Natural killer cell (primary cell): ENCODE measurements around the gene P2RX7. TPM values are rescaled to one million over a fixed set of nuclear protein-coding genes. Genes with fewer than 3 reads are reported as not detected.

ENCODE experiments used
- ATAC-seq, 3 donors: fragments of 150-1000 bp in 2 of 3; fragments of 200-7000 bp in 1 of 3; cut with Tn5 transposase; 1 replicate in 1 of 3; 2 replicates in 2 of 3; pipeline ENCODE4 v1.10.0; 2021; ENCODE audit warnings: mild to moderate bottlenecking in 2 of 3, moderate library complexity in 2 of 3
- DNase-seq, 2 donors: peaks; one replicate each; pipeline versions ENCODE4 v3.0.0 to v3.0.0-alpha.2; 2013 to 2021; ENCODE audit warnings: mixed read lengths in 1 of 2
- H3K27ac ChIP-seq: one replicate; pipeline ENCODE4 v1.5.1; 2013; ENCODE audit warnings: mild to moderate bottlenecking, low read length
- H3K27me3 ChIP-seq: one replicate; pipeline ENCODE4 v1.6.1; 2013; ENCODE audit warnings: low read length; ENCODE audit not compliant: control insufficient read depth, insufficient read depth
- H3K36me3 ChIP-seq: one replicate; pipeline ENCODE4 v1.6.1; 2013; ENCODE audit warnings: low read length; ENCODE audit not compliant: control insufficient read depth, insufficient read depth
- H3K4me1 ChIP-seq: one replicate; pipeline ENCODE4 v1.6.1; 2013; ENCODE audit warnings: low read length; ENCODE audit not compliant: control insufficient read depth, insufficient read depth
- H3K4me3 ChIP-seq: one replicate; pipeline ENCODE4 v1.5.1; 2013; ENCODE audit warnings: low read length
- H3K9me3 ChIP-seq: one replicate; pipeline ENCODE4 v1.6.1; 2013; ENCODE audit warnings: low read length; ENCODE audit not compliant: control insufficient read depth, insufficient read depth
- H3K27ac Mint-ChIP-seq, 2 donors: one replicate each; pipeline ENCODE4 v1.8.0; 2022; ENCODE audit warnings: mild to moderate bottlenecking in 2 of 2, mixed read lengths in 2 of 2, moderate library complexity in 1 of 2
- H3K27me3 Mint-ChIP-seq, 2 donors: one replicate each; pipeline ENCODE4 v1.8.0; 2022; ENCODE audit warnings: low read depth in 2 of 2, mixed read lengths in 2 of 2
- H3K36me3 Mint-ChIP-seq: one replicate; pipeline ENCODE4 v1.8.0; 2022; ENCODE audit warnings: mixed read lengths
- H3K4me1 Mint-ChIP-seq, 2 donors: one replicate each; pipeline ENCODE4 v1.8.0; 2022; ENCODE audit warnings: mixed read lengths in 2 of 2
- H3K4me3 Mint-ChIP-seq: one replicate; pipeline ENCODE4 v1.8.0; 2022; ENCODE audit warnings: mild to moderate bottlenecking, moderate library complexity, mixed read lengths
- H3K9me3 Mint-ChIP-seq, 2 donors: one replicate each; pipeline ENCODE4 v1.8.0; 2022; ENCODE audit warnings: mixed read lengths in 2 of 2
- CTCF ChIP-seq: fragments of 200-600 bp; IDR thresholded peaks from one replicate; pipeline ENCODE4 v1.8.0; 2022; ENCODE audit warnings: antibody characterized with exemption
- WGBS: methylation state at CpG from one replicate; pipeline ENCODE4 v1.1.7; 2013; ENCODE audit warnings: missing lambda C conversion rate; ENCODE audit not compliant: insufficient coverage; 5-methylcytosine and 5-hydroxymethylcytosine counted together
- intact Hi-C: fragments of 100-400 bp; cut with micrococcal nuclease; formaldehyde crosslinking; loops from one replicate; pipeline ENCODE4 v1.14.2; 2022
- total RNA-seq, 4 donors: library from RNA; stranded (reverse); fragments of 120-200 nt in 1 of 4; gene quantifications; one replicate each; pipeline versions ENCODE4 v1.2.3 to v1.2.4, GENCODE V29; 2013 to 2022

P2RX7 gene
- total RNA-seq, 3 donors from 2014 or later (not counting 1 experiment from before 2014, with no cell fraction given) = 14.1 to 22.9 (median 16.7) TPM

GRCh38 chr12:121124402-121125109, 8.1 kb upstream of the P2RX7 start:
- TF ChIP-seq CTCF = no peak
- ATAC-seq (no peak), DNase-seq (no peak)
- Histone ChIP-seq H3K4me1 (peaks cover 16% of the 10 kb centered on the region), H3K27ac (no peak overlapping the region), H3K27me3 (no peaks in the 10 kb centered on the region), H3K36me3 (no peaks in the 10 kb centered on the region), H3K4me3 (no peak overlapping the region), H3K9me3 (no peaks in the 10 kb centered on the region)
- Mint-ChIP-seq H3K36me3 (no peaks in the 10 kb centered on the region), H3K9me3 (peaks cover 0 to under 1% of the 10 kb centered on the region in 2 donors), H3K4me1 (peaks cover 23 to 42% of the 10 kb centered on the region in 2 donors), H3K27me3 (no peaks in the 10 kb centered on the region), H3K27ac (peak overlapping the region; percentile 25 to 47), H3K4me3 (no peak overlapping the region)
- 85% methylated on average over 3 of the region's 4 CpGs for WGBS
- intact Hi-C loops = no loop called here

DNA sequence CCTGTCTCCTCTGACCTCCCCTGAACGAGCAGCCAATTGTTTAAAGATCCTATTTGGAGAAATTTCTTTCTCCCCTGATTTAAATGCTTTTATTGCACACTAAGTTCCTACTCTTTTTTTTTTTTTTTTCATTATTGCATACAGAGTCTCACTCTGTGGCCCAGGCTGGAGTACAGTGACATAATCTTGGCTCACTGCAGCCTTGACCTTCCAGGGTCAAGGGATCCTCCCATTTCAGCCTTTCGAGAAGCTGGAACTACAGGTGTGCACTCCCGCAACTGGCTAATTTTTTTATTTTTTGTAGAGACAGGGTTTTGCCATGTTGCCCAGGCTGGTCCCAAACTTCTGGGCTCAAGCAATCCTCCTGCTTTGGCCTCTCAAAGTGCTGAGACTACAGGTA, 5.2 kb upstream of the P2RX7 start:
- WGBS = 89% methylated on average over 3 of the region's 3 CpGs
- Histone ChIP-seq H3K4me3 (no peak overlapping the region), H3K9me3 (no peaks in the 10 kb centered on the region), H3K27ac (no peak overlapping the region), H3K4me1 (peaks cover 32% of the 10 kb centered on the region), H3K36me3 (no peaks in the 10 kb centered on the region), H3K27me3 (no peaks in the 10 kb centered on the region)
- H3K27me3 Mint-ChIP-seq = no peaks in the 10 kb centered on the region
- peak overlapping the region; percentile 97 to 98 for H3K27ac Mint-ChIP-seq
- no peak for TF ChIP-seq CTCF
- H3K4me3 Mint-ChIP-seq = no peak overlapping the region
- no peak for DNase-seq
- no peaks in the 10 kb centered on the region for H3K36me3 Mint-ChIP-seq
- H3K9me3 Mint-ChIP-seq = peaks cover 0 to 2% of the 10 kb centered on the region in 2 donors
- ATAC-seq = no peak
- H3K4me1 Mint-ChIP-seq = peaks cover 49 to 60% of the 10 kb centered on the region in 2 donors
- intact Hi-C loops = no loop called here

DNA sequence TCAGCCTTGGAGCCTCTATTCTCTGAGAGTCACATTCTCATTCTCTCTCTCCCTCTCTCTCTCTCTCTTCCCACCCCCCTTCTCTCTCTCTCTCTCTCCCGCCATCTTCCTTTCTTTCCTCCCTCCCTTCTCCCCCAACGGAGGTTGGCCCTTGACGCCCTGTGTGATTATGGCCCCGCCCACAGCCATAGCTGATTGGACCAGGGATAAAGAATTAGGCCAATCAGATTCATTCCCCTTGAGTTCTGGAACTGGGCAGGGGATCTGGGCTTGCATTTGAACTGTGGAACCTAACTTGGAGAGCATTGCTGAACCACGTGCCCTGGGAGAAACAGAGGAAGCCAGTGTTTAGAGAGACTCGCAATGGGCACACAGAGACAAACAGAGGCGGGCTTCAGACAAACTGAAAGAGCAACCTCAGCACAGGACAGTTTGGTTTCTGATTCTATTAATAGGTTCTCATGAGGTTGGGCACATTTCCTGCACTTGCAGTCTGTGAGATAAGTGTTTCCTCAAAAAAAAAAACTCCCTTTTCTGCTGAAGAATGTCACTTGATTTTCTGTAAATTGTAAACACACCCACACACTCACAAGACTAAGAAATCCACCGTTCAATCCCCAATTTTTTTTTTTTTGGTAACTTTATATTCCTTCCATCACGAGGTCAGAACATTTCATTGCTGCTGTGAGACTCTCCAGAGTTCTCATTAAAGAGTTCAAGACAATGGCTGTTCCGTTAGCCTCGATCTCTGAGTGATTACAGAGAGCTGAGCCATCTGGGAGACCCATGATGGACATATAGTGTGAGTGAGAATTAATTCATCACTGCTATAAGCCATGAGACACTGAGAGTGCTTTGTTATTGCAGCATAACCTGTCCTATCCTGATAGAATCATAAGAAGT, 3.5 kb upstream of the P2RX7 start:
- WGBS = 1% methylated on average over 11 of the region's 11 CpGs

More for the DNA sequence above, 3.5 kb upstream of the P2RX7 start:
- H3K27me3 ChIP-seq = no peaks in the 10 kb centered on the region
- Mint-ChIP-seq H3K36me3 (no peaks in the 10 kb centered on the region), H3K9me3 (peaks cover 0 to 2% of the 10 kb centered on the region in 2 donors), H3K4me1 (peaks cover 65 to 69% of the 10 kb centered on the region in 2 donors), H3K27me3 (no peaks in the 10 kb centered on the region), H3K27ac (peak overlapping the region; percentile 97 to 98), H3K4me3 (peak overlapping the region; percentile 92)
- DNase-seq = peak; percentile 75 to 89
- TF ChIP-seq CTCF = no peak
- H3K9me3 ChIP-seq = no peaks in the 10 kb centered on the region
- peak; percentile 80 to 90 (median 85) for ATAC-seq
- no peaks in the 10 kb centered on the region for H3K36me3 ChIP-seq
- peaks cover 47% of the 10 kb centered on the region for H3K4me1 ChIP-seq
- H3K4me3 ChIP-seq = peak overlapping the region; percentile 19
- H3K27ac ChIP-seq = peak overlapping the region; percentile 91
- intact Hi-C loops = loop anchor here (1.0 kb wide), 1 partner anchor 111 kb away; no protein-coding TSS in a partner anchor
